K562 (cell line): ENCODE data around the gene RNU11.

Experiments
- CTCF ChIP-seq, 3 experiments: IDR thresholded peaks in 2 of 3; conservative IDR thresholded peaks in 1 of 3; 2 replicates each; pipeline ENCODE4 v1.5.1; 2011 to 2012; ENCODE audit warnings: low read length in 3 of 3, mild to moderate bottlenecking in 3 of 3, control low read depth in 2 of 3, improper control_type of control experiment in 1 of 3, inconsistent platforms in 1 of 3, low read depth in 1 of 3, mixed read lengths in 1 of 3, moderate library complexity in 1 of 3; ENCODE audit not compliant: insufficient read depth in 2 of 3
- ELF1 ChIP-seq: fragments of 200-800 bp; sonication (Bioruptor generic); IDR thresholded peaks from 2 replicates; pipeline ENCODE4 v1.6.1; 2016; ENCODE audit warnings: missing genetic modification characterization, missing compliant biosample characterization
- EP300 ChIP-seq: IDR thresholded peaks from 2 replicates; pipeline ENCODE4 v1.6.1; 2012; ENCODE audit warnings: low read length, improper control_type of control experiment
- FOXP1 ChIP-seq: sonication (generic); formaldehyde crosslinking; IDR thresholded peaks from 2 replicates; pipeline ENCODE4 v1.8.0; 2022; ENCODE audit warnings: mild to moderate bottlenecking, missing genetic modification reagents
- PHF21A ChIP-seq: fragments of 450-650 bp; IDR thresholded peaks from 2 replicates; pipeline ENCODE4 v1.6.1; 2017; ENCODE audit warnings: low read depth, borderline replicate concordance
- SRF ChIP-seq, 2 experiments: fragments of 250-450, 450-650 bp in 1 of 2; sonication (Bioruptor Pico) in 1 of 2; sonication (generic) in 1 of 2; formaldehyde crosslinking; IDR thresholded peaks; 2 replicates each; pipeline versions ENCODE4 v1.5.0 to v1.5.1; 2020 to 2022; ENCODE audit warnings: mild to moderate bottlenecking in 1 of 2, missing genetic modification reagents in 1 of 2
- ZBTB7A ChIP-seq: IDR thresholded peaks from 2 replicates; pipeline ENCODE4 v1.6.1; 2011; ENCODE audit warnings: low read depth, mild to moderate bottlenecking, low read length, moderate library complexity, borderline replicate concordance; ENCODE audit not compliant: control insufficient read depth
- ZFP30 ChIP-seq: fragments of 250-450 bp; sonication (Bioruptor Pico); IDR thresholded peaks from 2 replicates; pipeline ENCODE4 v1.8.0; 2022; ENCODE audit warnings: moderate library complexity, mild to moderate bottlenecking, inconsistent platforms, borderline replicate concordance
- ZNF324 ChIP-seq: fragments of 250-450 bp; sonication (Bioruptor Pico); IDR thresholded peaks from 2 replicates; pipeline ENCODE4 v1.4.0; 2020; ENCODE audit warnings: mild to moderate bottlenecking
- ZNF354B ChIP-seq: fragments of 250-450 bp; sonication (Bioruptor Pico); IDR thresholded peaks from 2 replicates; pipeline ENCODE4 v1.4.0; 2020
- ZNF780A ChIP-seq: fragments of 250-450 bp; sonication (Bioruptor Pico); IDR thresholded peaks from 2 replicates; pipeline ENCODE4 v1.5.0; 2021; ENCODE audit warnings: mild to moderate bottlenecking
- TF ChIP-seq, protein P1 (sequence below): fragments of 250-450 bp; sonication (Bioruptor Pico); IDR thresholded peaks from 2 replicates; pipeline ENCODE4 v1.8.0; 2021; ENCODE audit warnings: moderate library complexity, mild to moderate bottlenecking, inconsistent platforms
- TF ChIP-seq, protein P2 (sequence below): IDR thresholded peaks from 3 replicates; pipeline ENCODE4 v1.6.1; 2011; ENCODE audit warnings: borderline replicate concordance, mild to moderate bottlenecking, moderate library complexity; ENCODE audit not compliant: insufficient read length; ENCODE audit errors: extremely low read depth
- TF ChIP-seq, protein P3 (sequence below): fragments of 250-450 bp; sonication (Bioruptor Pico); IDR thresholded peaks from 2 replicates; pipeline ENCODE4 v1.6.1; 2021; ENCODE audit warnings: mild to moderate bottlenecking

- TF ChIP-seq ZNF780A (CRISPR knock-in tag) = no peak
- TF ChIP-seq, protein P1, sequence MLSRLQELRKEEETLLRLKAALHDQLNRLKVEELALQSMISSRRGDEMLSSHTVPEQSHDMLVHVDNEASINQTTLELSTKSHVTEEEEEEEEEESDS (CRISPR knock-in tag) = no peak
- TF ChIP-seq SRF (CRISPR knock-in tag; IDR thresholded peaks at IDR 0.05) = no peak
- TF ChIP-seq ZNF354B (CRISPR knock-in tag) = no peak
- TF ChIP-seq EP300 = no peak
- TF ChIP-seq ELF1 = no peak
- TF ChIP-seq, protein P2, sequence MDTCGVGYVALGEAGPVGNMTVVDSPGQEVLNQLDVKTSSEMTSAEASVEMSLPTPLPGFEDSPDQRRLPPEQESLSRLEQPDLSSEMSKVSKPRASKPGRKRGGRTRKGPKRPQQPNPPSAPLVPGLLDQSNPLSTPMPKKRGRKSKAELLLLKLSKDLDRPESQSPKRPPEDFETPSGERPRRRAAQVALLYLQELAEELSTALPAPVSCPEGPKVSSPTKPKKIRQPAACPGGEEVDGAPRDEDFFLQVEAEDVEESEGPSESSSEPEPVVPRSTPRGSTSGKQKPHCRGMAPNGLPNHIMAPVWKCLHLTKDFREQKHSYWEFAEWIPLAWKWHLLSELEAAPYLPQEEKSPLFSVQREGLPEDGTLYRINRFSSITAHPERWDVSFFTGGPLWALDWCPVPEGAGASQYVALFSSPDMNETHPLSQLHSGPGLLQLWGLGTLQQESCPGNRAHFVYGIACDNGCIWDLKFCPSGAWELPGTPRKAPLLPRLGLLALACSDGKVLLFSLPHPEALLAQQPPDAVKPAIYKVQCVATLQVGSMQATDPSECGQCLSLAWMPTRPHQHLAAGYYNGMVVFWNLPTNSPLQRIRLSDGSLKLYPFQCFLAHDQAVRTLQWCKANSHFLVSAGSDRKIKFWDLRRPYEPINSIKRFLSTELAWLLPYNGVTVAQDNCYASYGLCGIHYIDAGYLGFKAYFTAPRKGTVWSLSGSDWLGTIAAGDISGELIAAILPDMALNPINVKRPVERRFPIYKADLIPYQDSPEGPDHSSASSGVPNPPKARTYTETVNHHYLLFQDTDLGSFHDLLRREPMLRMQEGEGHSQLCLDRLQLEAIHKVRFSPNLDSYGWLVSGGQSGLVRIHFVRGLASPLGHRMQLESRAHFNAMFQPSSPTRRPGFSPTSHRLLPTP = no peak
- no peak for TF ChIP-seq FOXP1
- TF ChIP-seq ZFP30 (CRISPR knock-in tag) = no peak
- TF ChIP-seq, protein P3, sequence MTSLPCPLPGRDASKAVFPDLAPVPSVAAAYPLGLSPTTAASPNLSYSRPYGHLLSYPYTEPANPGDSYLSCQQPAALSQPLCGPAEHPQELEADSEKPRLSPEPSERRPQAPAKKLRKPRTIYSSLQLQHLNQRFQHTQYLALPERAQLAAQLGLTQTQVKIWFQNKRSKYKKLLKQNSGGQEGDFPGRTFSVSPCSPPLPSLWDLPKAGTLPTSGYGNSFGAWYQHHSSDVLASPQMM (CRISPR knock-in tag) = no peak
- no peak for TF ChIP-seq ZBTB7A
- TF ChIP-seq ZNF324 (CRISPR knock-in tag) = no peak
- no peak for TF ChIP-seq PHF21A
- TF ChIP-seq CTCF (IDR thresholded peaks at IDR 0.05 in 2 of 3, conservative IDR thresholded peaks at IDR 0.05 in 1 of 3; ENCODE audit: insufficient read depth in 2 of 3, low read depth in 1 of 3, low read length in 3 of 3) = no peak
These were observed 46.7 kb upstream of the RNU11 start for GRCh38 chr1:28601696-28602095.
